GM06990 (cell line): ENCODE results near the gene SLC11A2.

Experiments used
- DNase-seq: peaks from one replicate; pipeline ENCODE4 v3.0.0-alpha.2; 2011; ENCODE audit not compliant: insufficient read length; ENCODE audit errors: extremely low read depth
- H3K27me3 ChIP-seq: replicated peaks from 2 replicates; pipeline ENCODE4 v1.6.0; 2011; ENCODE audit warnings: low read length; ENCODE audit not compliant: control insufficient read depth, insufficient read depth
- H3K36me3 ChIP-seq: 2 replicates; pipeline ENCODE4 v1.5.1; 2011; ENCODE audit warnings: low read length; ENCODE audit not compliant: control insufficient read depth, insufficient read depth
- H3K4me3 ChIP-seq: replicated peaks from 2 replicates; pipeline ENCODE4 v1.5.1; 2011; ENCODE audit warnings: low read depth, mild to moderate bottlenecking, control low read depth, low read length
- TF ChIP-seq, protein P1 (sequence below): IDR thresholded peaks from 2 replicates; pipeline ENCODE4 v1.5.1; 2011; ENCODE audit warnings: low read length, control low read depth, mild to moderate bottlenecking, inconsistent platforms; ENCODE audit not compliant: insufficient read depth, poor library complexity, severe bottlenecking

SLC11A2 gene

DNA sequence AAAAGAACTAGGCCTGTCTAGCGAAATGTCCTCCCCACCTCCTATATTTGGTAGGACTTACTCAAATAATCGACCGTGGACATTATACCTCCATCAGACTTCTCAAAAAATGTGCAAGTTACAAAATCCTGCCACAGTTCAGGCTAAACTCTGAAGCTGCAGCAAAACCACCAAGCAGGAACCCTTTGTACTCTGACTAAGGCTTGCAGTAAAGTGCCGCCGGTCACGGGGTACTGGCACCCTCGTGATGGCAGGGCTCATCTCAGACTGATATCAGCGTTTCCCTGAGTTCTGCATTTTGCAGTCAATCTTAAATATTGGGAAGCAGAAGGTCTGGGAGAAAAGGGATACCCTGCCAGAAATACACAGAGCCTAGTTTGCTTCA, 17.1 kb downstream of the SLC11A2 start:
- no peak for DNase-seq
- no peaks in the 10 kb centered on the region for H3K27me3 ChIP-seq
- TF ChIP-seq, protein P1, sequence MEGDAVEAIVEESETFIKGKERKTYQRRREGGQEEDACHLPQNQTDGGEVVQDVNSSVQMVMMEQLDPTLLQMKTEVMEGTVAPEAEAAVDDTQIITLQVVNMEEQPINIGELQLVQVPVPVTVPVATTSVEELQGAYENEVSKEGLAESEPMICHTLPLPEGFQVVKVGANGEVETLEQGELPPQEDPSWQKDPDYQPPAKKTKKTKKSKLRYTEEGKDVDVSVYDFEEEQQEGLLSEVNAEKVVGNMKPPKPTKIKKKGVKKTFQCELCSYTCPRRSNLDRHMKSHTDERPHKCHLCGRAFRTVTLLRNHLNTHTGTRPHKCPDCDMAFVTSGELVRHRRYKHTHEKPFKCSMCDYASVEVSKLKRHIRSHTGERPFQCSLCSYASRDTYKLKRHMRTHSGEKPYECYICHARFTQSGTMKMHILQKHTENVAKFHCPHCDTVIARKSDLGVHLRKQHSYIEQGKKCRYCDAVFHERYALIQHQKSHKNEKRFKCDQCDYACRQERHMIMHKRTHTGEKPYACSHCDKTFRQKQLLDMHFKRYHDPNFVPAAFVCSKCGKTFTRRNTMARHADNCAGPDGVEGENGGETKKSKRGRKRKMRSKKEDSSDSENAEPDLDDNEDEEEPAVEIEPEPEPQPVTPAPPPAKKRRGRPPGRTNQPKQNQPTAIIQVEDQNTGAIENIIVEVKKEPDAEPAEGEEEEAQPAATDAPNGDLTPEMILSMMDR: no peak
- peaks cover 2% of the 10 kb centered on the region for H3K36me3 ChIP-seq
- no peak overlapping the region for H3K4me3 ChIP-seq

DNA sequence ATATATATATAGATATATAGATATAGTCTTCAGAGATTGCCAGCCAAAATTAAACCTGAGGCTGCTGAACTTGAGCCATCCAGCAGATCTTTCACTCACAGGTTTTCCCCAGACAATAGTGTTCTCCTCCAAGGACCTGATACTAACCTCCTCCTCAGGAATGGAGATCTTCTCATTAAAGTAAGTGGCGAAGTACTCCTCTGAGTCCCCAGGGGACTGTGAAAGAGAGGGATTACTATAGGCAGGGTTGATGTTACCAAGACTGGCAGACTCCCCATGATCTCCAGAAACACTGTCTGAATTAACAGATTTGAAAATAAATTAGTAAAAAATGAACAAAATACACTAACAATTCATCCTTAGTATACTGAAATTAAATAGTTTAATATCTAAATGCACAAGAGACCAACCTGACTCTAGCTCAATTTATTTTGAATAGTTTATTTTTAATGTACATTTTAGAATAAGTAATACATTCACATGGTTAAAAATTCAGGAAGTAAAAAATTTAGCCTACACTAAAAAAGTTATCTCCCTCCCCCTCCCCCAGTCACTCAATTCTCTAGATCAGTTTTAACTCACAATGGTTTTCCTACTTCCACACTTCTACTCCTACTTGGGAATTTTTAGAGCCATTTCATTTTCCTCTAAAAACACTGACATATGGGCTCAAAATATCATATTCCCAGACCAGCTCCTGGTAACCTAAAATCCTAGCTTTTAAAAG, 17.7 kb downstream of the SLC11A2 start:
- DNase-seq: no peak
- no peak overlapping the region for H3K4me3 ChIP-seq

DNA sequence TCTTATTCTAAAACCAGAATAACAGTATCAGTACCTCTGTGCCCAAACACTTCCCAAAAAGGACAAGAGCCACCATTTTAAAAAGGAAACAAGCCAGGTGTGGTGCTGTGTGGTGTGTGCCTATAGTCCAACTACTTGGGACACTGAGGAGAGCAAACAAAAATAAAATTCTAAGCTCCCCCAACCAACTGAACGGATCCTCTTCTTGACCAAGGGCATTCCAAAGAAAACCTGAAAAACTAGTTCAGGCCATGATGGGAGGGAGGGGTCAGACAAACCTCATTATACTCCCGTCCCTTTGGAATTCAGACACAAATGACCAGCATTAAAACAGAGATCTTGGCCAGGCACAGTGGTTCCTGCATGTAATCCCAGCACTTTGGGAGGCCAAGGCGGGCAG, 20.5 kb downstream of the SLC11A2 start:
- no peaks in the 10 kb centered on the region for H3K27me3 ChIP-seq
- H3K36me3 ChIP-seq: peaks cover 2% of the 10 kb centered on the region
- H3K4me3 ChIP-seq: no peak overlapping the region
- TF ChIP-seq, protein P1: no peak
- DNase-seq: no peak

More for the DNA sequence above, 17.7 kb downstream of the SLC11A2 start:
- H3K27me3 ChIP-seq: no peaks in the 10 kb centered on the region
- peaks cover 2% of the 10 kb centered on the region for H3K36me3 ChIP-seq
- TF ChIP-seq, protein P1: no peak

DNA sequence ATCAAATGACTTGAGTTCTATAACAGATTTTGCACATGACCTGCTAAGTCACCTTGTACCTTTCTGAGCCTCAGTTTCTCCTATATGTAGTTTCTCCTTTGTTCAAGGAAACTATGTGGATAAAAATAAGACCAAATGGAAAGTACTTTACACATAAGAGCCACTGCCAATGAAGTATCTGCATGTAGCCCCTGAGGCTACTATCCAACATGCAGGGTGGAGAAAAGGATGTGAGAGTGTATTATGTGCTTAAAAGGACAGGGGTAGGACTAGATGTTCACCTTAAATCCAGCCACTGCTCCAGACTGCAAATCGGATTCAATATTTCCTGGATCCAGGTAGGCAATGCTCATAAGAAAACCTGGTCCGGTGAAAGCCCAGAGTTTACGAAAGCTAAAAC, 21.2 kb downstream of the SLC11A2 start:
- Histone ChIP-seq H3K4me3 (no peak overlapping the region), H3K36me3 (peaks cover 2% of the 10 kb centered on the region), H3K27me3 (no peaks in the 10 kb centered on the region)
- DNase-seq: no peak
- TF ChIP-seq, protein P1: no peak

DNA sequence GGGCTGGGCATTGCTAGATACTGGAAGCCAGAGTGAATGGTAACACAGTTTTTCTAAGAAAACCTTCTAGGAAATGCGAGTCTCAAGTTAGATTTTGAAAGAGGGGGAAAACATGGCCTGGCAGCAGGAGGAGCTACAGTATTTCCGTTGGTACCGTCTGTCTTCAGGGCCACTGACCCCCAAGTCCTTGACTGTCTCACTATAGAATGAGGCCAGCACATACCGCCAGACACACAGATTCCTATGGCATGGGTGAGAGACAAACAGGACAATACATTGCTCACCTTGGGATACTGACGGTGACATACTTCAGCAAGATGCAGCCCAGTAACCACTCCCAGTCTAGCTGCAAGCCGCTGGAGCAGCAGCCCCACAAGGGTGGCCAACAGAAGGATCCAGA, 21.7 kb downstream of the SLC11A2 start:
- TF ChIP-seq, protein P1: no peak
- Histone ChIP-seq H3K36me3 (peaks cover 2% of the 10 kb centered on the region), H3K27me3 (no peaks in the 10 kb centered on the region), H3K4me3 (no peak overlapping the region)
- no peak for DNase-seq

DNA sequence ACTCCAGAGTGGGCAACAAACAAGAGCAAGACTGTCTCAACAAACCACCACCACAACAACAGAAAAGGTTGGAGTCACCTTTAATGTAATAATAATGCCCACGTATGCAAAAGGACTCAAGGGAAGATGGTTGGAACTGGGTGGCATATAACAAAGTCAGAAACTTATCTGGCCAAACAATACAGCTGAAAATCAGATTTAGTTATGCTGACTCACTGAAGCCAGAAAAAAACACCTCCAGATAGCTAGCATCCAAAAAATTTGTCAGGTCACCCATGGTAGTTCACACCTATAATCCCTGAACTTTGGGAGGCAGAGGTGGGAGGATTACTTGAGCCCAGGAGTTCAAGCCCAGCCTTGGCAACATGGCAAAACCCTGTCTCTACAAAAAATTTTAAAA, 24.4 kb downstream of the SLC11A2 start:
- H3K4me3 ChIP-seq: no peak overlapping the region
- TF ChIP-seq, protein P1: no peak
- H3K36me3 ChIP-seq: peaks cover 2% of the 10 kb centered on the region
- DNase-seq: no peak
- no peaks in the 10 kb centered on the region for H3K27me3 ChIP-seq
